B cell (primary cell): Measurements from ENCODE around the gene PPP1R9A. TPM values are rescaled to one million over a fixed set of nuclear protein-coding genes. Genes with fewer than 3 reads are reported as not detected.

ENCODE experiments used
- ATAC-seq: fragments of 200-7000 bp; cut with Tn5 transposase; one replicate; pipeline ENCODE4 v1.10.0; 2021; ENCODE audit warnings: low read depth, mild to moderate bottlenecking, moderate number of reproducible peaks, moderate library complexity
- CTCF ChIA-PET: fragments of 350-600 bp; sonication (Branson Sonifier 250); formaldehyde crosslinking; loops from one replicate; lab custom pipeline; 2021; ENCODE audit warnings: antibody characterized with exemption, inconsistent platforms; lab: Charles Lee
- POLR2A ChIA-PET: fragments of 350-600 bp; sonication (Branson Sonifier 250); formaldehyde crosslinking; loops from one replicate; lab custom pipeline; 2021; ENCODE audit warnings: antibody characterized with exemption; lab: Charles Lee
- DNase-seq: peaks from one replicate; pipeline ENCODE4 v3.0.0; 2013
- H2AFZ ChIP-seq: 2 replicates; pipeline ENCODE4 v1.6.1; 2012; ENCODE audit warnings: mild to moderate bottlenecking, low read depth, low read length; ENCODE audit not compliant: insufficient read depth, poor library complexity, severe bottlenecking
- H3K27ac ChIP-seq, 2 donors: 1 replicate in 1 of 2; 2 replicates in 1 of 2; pipeline ENCODE4 v1.5.1; 2012 to 2013; ENCODE audit warnings: low read length in 2 of 2, mild to moderate bottlenecking in 2 of 2, moderate library complexity in 1 of 2
- H3K27me3 ChIP-seq, 4 experiments: fragments of 200-600 bp in 1 of 4; sonication (generic) in 1 of 4; replicated peaks in 1 of 4; 1 replicate in 2 of 4; 2 replicates in 2 of 4; pipeline versions ENCODE4 v1.6.1 to v1.7.0; 2013 to 2016; ENCODE audit warnings: low read length in 3 of 4, mild to moderate bottlenecking in 2 of 4, mixed read lengths in 1 of 4, moderate library complexity in 1 of 4; ENCODE audit not compliant: insufficient read depth in 4 of 4, control insufficient read depth in 3 of 4; ENCODE audit errors: control extremely low read depth in 1 of 4
- H3K36me3 ChIP-seq, 2 experiments: replicated peaks in 1 of 2; 1 replicate in 1 of 2; 2 replicates in 1 of 2; pipeline versions ENCODE4 v1.6.1 to v1.7.1; 2013; ENCODE audit warnings: low read length in 1 of 2; ENCODE audit not compliant: insufficient read depth in 2 of 2, control insufficient read depth in 1 of 2; ENCODE audit errors: control extremely low read depth in 1 of 2, extremely low read depth in 1 of 2
- H3K4me1 ChIP-seq, 2 donors: fragments of 200-600 bp in 1 of 2; sonication (generic) in 1 of 2; 1 replicate in 1 of 2; 2 replicates in 1 of 2; pipeline versions ENCODE4 v1.5.1 to v1.6.1; 2013 to 2017; ENCODE audit warnings: low read length in 2 of 2; ENCODE audit not compliant: control insufficient read depth in 2 of 2, insufficient read depth in 2 of 2
- H3K4me2 ChIP-seq: replicated peaks from 2 replicates; pipeline ENCODE3; 2012; ENCODE audit warnings: mild to moderate bottlenecking, low read depth, low read length; ENCODE audit not compliant: poor library complexity, severe bottlenecking
- H3K4me3 ChIP-seq, 5 experiments: fragments of 200-600 bp in 1 of 5; sonication (generic) in 1 of 5; 1 replicate in 3 of 5; 2 replicates in 2 of 5; pipeline versions ENCODE4 v1.5.1 to v1.7.0; 2011 to 2016; ENCODE audit warnings: low read length in 4 of 5, mild to moderate bottlenecking in 4 of 5, low read depth in 2 of 5, control low read depth in 1 of 5, moderate library complexity in 1 of 5; ENCODE audit not compliant: insufficient read depth in 1 of 5; ENCODE audit errors: control extremely low read depth in 1 of 5, extremely low read depth in 1 of 5
- H3K79me2 ChIP-seq: fragments of 200-600 bp; sonication (generic); one replicate; pipeline ENCODE4 v1.6.0; 2016; ENCODE audit warnings: low read length; ENCODE audit not compliant: control insufficient read depth, insufficient read depth
- H3K9ac ChIP-seq: fragments of 200-600 bp; sonication (generic); 2 replicates; pipeline ENCODE4 v1.6.1; 2017; ENCODE audit warnings: mild to moderate bottlenecking, low read length, moderate library complexity
- H3K9me3 ChIP-seq, 3 donors: one replicate each; pipeline versions ENCODE4 v1.6.1 to v1.7.1; 2013; ENCODE audit warnings: low read length in 2 of 3; ENCODE audit not compliant: control insufficient read depth in 2 of 3, insufficient read depth in 1 of 3; ENCODE audit errors: control extremely low read depth in 1 of 3
- H4K20me1 ChIP-seq: 2 replicates; pipeline ENCODE4 v1.6.0; 2012; ENCODE audit warnings: mild to moderate bottlenecking, low read length; ENCODE audit not compliant: insufficient read depth, control insufficient read depth, poor library complexity, severe bottlenecking
- H3K27ac Mint-ChIP-seq: one replicate; pipeline ENCODE4 v1.8.0; 2021; ENCODE audit warnings: mixed read lengths
- H3K27me3 Mint-ChIP-seq: one replicate; pipeline ENCODE4 v1.8.0; 2021; ENCODE audit warnings: mixed read lengths
- H3K4me1 Mint-ChIP-seq: one replicate; pipeline ENCODE4 v1.8.0; 2021; ENCODE audit warnings: mixed read lengths
- H3K4me3 Mint-ChIP-seq: one replicate; pipeline ENCODE4 v1.8.0; 2021; ENCODE audit warnings: mixed read lengths
- H3K9me3 Mint-ChIP-seq: one replicate; pipeline ENCODE4 v1.8.0; 2022; ENCODE audit warnings: mixed read lengths; ENCODE audit not compliant: insufficient read depth
- EZH2 ChIP-seq: IDR thresholded peaks from 2 replicates; pipeline ENCODE4 v1.6.1; 2012; ENCODE audit warnings: borderline replicate concordance, low read depth, mild to moderate bottlenecking, moderate library complexity, low read length; ENCODE audit not compliant: insufficient read depth, poor library complexity, severe bottlenecking
- WGBS: methylation state at CpG from one replicate; pipeline ENCODE4 v1.1.5; 2013; ENCODE audit warnings: missing lambda C conversion rate; ENCODE audit not compliant: insufficient coverage; 5-methylcytosine and 5-hydroxymethylcytosine counted together
- intact Hi-C: fragments of 100-400 bp; cut with micrococcal nuclease; formaldehyde crosslinking; loops from one replicate; pipeline ENCODE4 v1.10.0; 2022
- polyA plus RNA-seq: library from polyadenylated mRNA; depleted of rRNA; stranded (reverse); fragments of >200 nt; gene quantifications from 2 replicates; pipeline ENCODE4 v1.2.3, GENCODE V29; 2012
- total RNA-seq, 2 donors: library from RNA; stranded (reverse); fragments of 120-200 nt in 1 of 2; gene quantifications; 1 replicate in 1 of 2; 2 replicates in 1 of 2; pipeline versions ENCODE4 v1.2.3 to v1.2.4, GENCODE V29; 2013 to 2022
- TF ChIP-seq, protein P1 (sequence below): fragments of 200-600 bp; IDR thresholded peaks from one replicate; pipeline ENCODE4 v1.8.0; 2022; ENCODE audit warnings: antibody characterized with exemption, mild to moderate bottlenecking

PPP1R9A gene
- total and polyA plus RNA-seq, 2 donors (not counting 1 experiment from before 2014, with no cell fraction given), result 1.1 to 4.8 TPM

DNA sequence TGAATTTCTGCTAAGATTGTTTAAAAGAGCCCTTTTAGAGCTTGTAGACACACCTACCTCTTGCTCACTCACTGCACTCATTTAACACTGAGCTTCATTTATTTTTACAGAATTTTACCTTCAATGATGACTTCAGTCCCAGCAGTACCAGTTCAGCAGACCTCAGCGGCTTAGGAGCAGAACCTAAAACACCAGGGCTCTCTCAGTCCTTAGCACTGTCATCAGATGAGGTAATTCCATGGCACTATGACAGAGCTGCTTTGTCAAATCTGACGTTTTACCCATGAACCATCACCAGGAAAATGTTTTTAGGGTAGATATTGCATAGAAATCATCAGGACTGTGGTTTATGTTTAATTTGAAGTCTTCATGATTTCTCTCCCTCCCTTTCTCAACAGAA is 378.7 kb downstream of the PPP1R9A start:
- Histone ChIP-seq H3K4me1 (no peaks in the 10 kb centered on the region), H2AFZ (no peak overlapping the region), H3K79me2 (no peaks in the 10 kb centered on the region), H4K20me1 (no peaks in the 10 kb centered on the region), H3K27me3 (no peaks in the 10 kb centered on the region), H3K4me2 (no peak overlapping the region), H3K9me3 (no peaks in the 10 kb centered on the region), H3K9ac (no peak overlapping the region), H3K36me3 (no peaks in the 10 kb centered on the region), H3K27ac (no peak overlapping the region), H3K4me3 (no peak overlapping the region)
- CTCF ChIA-PET, result interaction anchor here (0.5 kb wide), 1 partner anchor 15 kb away, joined by 3 read pairs; no protein-coding TSS in a partner anchor
- intact Hi-C loops, result no loop called here
- POLR2A ChIA-PET, result no interaction called here
- WGBS, result 83% methylated on average over 1 of the region's 2 CpGs
- no peak overlapping the region for H3K4me3 Mint-ChIP-seq
- no peak for DNase-seq
- no peaks in the 10 kb centered on the region for H3K9me3 Mint-ChIP-seq
- H3K27ac Mint-ChIP-seq, result no peak overlapping the region
- no peaks in the 10 kb centered on the region for H3K27me3 Mint-ChIP-seq
- ATAC-seq, result no peak
- TF ChIP-seq, protein P1, sequence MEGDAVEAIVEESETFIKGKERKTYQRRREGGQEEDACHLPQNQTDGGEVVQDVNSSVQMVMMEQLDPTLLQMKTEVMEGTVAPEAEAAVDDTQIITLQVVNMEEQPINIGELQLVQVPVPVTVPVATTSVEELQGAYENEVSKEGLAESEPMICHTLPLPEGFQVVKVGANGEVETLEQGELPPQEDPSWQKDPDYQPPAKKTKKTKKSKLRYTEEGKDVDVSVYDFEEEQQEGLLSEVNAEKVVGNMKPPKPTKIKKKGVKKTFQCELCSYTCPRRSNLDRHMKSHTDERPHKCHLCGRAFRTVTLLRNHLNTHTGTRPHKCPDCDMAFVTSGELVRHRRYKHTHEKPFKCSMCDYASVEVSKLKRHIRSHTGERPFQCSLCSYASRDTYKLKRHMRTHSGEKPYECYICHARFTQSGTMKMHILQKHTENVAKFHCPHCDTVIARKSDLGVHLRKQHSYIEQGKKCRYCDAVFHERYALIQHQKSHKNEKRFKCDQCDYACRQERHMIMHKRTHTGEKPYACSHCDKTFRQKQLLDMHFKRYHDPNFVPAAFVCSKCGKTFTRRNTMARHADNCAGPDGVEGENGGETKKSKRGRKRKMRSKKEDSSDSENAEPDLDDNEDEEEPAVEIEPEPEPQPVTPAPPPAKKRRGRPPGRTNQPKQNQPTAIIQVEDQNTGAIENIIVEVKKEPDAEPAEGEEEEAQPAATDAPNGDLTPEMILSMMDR, result no peak
- TF ChIP-seq EZH2, result no peak
- H3K4me1 Mint-ChIP-seq, result no peaks in the 10 kb centered on the region

DNA sequence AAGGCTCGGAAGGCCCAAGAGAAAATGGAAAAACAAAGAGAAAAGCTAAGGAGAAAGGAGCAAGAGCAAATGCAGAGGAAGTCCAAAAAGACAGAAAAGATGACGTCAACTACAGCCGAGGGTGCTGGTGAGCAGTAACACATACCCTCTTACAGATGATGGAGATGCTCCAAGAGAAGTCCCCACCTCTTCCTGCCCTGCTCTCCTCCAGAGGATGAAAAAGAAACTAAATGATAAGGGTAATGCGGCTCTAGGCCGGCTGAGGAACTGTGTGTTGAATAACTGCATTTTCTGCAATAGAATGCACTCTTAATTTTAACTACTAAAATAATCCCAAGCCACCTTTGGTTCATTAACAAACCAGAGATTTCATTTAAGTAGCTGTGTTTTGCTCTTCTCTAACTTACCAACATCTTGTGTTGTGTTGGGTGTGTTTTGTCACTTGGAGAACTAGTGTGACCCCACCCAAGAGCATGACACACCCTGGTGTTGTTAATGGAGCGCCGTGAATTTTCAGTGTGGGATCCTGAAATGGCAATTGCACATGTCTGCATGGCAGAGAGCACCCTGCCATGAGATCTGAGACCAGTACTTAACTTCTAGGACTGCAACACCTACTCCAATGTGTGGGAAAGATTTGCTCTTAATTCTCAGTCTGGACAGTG is 382.9 kb downstream of the PPP1R9A start:
- no peaks in the 10 kb centered on the region for H3K9me3 ChIP-seq
- H3K4me2 ChIP-seq, result no peak overlapping the region
- no peak for DNase-seq
- H4K20me1 ChIP-seq, result no peaks in the 10 kb centered on the region
- H3K27ac Mint-ChIP-seq, result no peak overlapping the region
- ChIA-PET CTCF (no interaction called here), POLR2A (no interaction called here)
- no peak overlapping the region for H3K4me3 ChIP-seq
- WGBS, result 97% methylated on average over 5 of the region's 7 CpGs
- no peaks in the 10 kb centered on the region for H3K9me3 Mint-ChIP-seq
- H3K27me3 ChIP-seq, result no peaks in the 10 kb centered on the region
- no peaks in the 10 kb centered on the region for H3K27me3 Mint-ChIP-seq
- no peak overlapping the region for H3K4me3 Mint-ChIP-seq
- no peak for ATAC-seq
- H3K4me1 ChIP-seq, result no peaks in the 10 kb centered on the region
- TF ChIP-seq EZH2, result no peak
- TF ChIP-seq, protein P1, result no peak
- H3K79me2 ChIP-seq, result no peaks in the 10 kb centered on the region
- no peaks in the 10 kb centered on the region for H3K4me1 Mint-ChIP-seq
- intact Hi-C loops, result no loop called here
- H3K9ac ChIP-seq, result no peak overlapping the region
- no peak overlapping the region for H3K27ac ChIP-seq
- no peaks in the 10 kb centered on the region for H3K36me3 ChIP-seq
- H2AFZ ChIP-seq, result no peak overlapping the region
